Stimulated activated CD8-positive, alpha-beta memory T cell treated with anti-CD3 and anti-CD28 coated beads, Interleukin-4, amount 100 ng/mL, for 1 hour (primary cell): Measurements from ENCODE around the gene OMP.

Source experiments
- DNase-seq, 2 donors: peaks; one replicate each; pipeline ENCODE4 v3.0.0-alpha.2; 2020; ENCODE audit warnings: low read depth in 2 of 2, low spot score in 1 of 2

Gene OMP

DNA sequence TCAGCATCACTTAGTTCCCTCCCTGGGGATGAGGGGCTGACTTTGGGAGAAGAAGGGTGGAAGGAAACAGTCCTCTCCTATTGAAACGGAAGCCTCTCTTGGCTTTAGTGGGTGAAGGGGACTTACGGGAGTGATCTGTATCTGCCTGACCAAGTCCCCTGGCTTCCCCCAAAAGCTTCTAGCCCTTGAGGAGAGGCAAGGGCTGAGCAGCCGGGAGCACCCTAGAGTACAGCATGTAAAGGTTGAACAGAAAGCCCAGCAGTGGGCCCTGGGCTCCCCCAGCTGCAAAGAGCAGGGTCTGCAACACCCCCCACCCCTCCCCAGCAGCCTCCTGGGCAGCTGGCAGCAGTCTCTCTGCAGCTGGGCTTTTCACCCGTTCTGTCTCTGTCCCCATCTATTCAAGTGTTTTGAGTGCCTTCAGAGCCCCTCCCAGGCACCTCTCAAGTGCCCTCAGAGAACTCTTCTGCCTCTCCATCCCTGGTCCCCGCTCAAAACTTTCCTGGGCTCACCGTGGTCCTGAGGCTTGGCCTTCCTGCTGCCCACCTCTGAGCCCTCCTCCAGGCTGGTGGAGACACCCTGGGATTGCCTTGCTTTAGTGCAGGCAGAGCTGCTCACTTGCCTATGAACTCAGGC, 33.2 kb upstream of the OMP start:
- DNase-seq = no peak

DNA sequence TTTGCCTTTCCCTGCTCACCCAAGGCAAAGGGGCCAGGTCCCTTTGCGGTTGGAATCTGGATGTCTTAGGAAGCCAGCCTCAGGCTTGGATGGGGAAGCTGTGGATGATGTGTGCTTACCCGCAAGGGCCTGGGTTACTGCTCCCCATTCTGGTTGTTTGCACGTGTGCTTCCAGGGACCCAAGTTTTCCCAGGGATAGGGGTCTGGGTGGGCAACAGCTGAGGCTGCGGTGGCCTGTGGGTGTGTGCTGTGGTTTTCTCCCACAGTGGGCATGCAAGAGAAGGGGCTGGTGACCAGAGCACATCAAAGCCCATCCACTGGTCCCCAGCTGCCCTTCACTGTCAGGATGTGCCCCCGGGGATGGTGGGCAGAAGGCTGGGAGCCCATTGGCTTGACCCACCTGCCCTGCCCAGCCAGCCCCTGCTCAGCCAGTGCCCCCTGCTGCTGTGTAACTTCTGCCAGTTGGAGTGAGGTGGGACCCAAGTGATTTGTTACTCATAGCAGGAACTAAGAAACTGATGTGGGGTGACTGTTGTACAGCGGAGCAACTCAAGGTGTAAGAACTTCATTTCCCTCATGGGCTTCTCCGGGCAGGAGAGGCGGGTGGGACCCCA, 32.6 kb upstream of the OMP start:
- DNase-seq = no peak

DNA sequence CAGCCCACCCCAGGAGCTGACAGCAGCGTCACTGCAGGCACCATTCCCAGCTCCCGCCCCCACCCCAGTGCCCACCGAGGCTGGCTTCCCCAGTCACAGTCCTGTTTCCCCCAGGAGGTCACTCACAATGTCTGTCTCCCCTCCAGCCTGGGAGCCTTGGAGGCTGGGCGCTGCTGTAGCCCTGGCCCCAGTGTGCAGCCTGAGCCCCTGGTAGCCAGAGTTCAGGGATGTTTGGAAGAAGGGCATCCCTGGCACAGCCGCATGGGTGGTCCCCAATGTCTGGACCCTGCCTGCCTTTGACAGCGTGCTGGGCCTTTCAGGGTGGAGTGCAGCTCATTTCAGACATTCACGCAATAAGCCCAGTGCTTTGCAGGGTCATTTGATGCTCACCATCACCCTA, 31.6 kb upstream of the OMP start:
- DNase-seq = no peak

DNA sequence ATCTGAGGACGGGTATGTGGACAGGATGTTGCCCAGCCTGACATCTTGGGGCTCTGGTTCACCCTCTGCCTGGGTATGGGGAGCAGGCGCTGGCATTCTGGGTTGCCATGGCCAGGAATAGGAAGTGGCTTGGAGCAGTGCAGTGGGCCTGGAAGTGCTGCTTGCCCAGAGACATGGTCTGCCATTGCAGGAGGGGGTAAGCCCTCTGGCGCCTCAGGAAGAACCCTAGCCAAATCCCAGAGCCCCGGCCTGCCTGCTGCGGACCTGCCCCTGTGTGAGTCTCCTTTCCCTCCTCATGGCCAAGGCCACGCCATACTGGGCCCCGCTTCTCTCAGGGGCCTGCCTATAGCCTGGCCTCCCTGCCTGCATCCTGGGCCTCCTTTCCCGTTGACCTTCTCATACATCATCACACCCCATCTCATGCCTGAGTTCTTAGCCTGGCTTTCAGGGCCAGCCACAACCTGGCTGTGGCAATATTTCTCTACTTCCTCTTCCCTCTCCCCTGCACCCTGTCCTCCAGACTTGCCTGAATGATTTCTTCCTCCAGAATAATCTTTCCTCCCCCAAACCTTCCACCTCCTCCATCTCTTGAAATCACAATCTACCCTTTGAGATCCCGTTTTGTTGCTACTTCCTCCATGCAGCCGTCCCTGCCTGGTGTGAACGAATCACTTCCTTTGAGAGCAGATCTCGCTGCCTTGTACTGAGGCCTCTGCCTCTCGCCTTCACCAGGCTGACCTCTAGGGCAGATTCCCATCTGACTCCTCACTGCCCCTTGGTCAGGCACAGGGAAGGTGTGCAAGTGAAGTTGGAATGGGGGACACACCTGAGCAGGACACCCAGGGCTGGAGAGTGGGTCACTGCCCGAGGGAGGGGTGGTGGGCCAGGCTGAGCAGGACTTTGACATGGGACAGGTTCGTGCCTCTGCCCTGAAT, 30.7 kb upstream of the OMP start:
- no peak for DNase-seq

DNA sequence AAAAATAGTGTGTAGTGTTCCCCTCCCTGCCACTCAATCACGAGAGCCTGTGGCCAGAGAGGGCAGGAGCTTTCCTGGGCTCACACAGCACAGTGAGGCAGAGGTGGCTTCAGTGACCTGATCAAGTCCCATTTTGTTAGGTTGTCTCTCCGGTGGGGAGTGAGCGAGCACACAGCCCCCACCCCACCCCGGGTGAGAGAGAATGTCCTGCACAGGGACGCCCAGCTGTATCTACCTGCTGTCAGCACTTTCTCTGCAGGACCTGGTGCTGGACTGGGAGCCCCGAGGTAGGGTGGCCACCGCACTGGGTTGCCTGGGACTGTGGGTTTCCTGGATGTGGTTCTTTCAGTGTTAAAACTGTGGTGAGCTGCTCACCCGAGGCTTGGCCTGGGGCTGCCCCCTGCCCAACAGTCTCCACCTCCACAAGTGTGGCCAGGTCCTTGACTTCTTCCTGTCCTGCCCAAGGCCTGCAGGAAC, 29.8 kb upstream of the OMP start:
- DNase-seq = no peak

DNA sequence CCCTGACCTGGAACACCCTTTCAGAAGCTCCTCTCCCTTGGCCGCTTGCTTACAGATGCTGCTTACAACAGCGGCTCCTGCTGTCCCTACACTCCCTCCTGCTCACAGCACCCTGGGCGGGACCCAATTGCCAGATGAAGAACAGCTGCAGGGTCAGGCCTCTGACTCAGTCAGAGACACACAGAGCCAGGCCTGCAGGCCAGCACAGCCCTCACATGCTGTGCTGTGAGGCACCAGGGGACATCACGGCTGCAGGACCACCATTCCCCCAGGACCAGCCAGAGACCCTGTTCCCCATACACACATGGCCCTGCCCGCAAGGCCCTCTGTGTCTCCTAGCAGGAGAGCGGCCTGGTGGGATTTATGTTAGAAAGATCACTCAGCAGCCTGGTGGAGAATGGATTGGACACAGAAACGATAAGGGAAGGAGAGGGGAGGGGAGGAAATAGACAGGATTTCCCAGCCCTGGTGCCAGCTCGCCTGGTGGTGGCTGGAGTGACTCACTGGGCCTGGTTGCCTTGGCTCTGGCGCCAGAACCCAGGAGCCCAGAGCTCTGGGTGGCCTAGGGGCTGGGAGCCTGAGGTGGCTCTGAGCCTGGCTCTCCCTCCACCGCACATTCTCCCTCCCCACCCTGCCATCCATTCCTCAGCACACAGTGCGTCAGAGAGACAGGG, 29.2 kb upstream of the OMP start:
- DNase-seq = no peak

DNA sequence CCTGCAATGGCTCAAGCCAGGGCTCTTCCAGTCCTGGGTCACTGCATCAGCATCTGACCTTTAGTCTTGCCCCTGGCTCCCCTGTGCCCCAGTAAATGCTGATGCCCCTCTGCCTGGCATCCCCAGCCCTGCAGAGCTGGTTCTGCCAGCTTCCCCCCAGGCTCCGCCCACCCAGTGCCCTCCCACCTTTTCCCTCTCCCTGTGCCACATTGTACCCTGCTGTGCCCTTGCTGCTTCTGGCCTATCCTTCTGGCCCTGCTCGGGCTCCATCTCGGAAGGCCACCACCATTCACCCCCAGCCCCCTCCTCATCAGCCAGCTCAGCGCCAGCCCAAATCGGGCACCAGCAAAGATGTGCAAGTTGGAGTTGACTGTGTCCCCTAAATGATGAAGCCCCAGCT, 28.4 kb upstream of the OMP start:
- DNase-seq = no peak

DNA sequence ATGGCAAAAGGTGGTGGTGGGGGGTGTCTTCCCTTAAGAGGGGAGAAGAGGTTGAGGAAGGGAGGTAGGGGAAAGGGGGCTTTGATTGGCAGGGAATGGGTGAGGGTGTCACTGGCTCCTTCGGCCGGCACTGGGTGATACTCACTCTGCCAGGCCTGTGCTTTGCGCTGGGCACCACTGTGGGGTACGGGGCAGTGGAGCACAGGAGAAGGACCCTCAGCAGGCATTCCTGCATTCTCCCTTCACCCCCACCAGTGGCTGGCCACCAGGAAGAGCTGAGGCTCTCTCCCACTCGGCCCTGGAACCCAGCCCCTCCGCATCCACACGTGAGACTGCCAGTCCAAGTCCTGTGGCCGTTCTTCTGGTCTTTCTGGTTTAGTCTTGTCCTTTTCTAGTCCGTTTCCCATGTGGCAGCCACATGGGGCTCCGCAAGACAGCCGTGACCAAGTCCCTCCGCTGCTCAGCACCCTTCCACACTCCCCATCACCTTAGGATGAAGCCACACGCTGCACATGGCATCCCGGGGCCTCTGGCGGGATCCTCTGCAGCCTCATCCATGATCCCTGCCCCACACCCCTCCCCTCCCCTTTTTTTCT, 27.9 kb upstream of the OMP start:
- no peak for DNase-seq

DNA sequence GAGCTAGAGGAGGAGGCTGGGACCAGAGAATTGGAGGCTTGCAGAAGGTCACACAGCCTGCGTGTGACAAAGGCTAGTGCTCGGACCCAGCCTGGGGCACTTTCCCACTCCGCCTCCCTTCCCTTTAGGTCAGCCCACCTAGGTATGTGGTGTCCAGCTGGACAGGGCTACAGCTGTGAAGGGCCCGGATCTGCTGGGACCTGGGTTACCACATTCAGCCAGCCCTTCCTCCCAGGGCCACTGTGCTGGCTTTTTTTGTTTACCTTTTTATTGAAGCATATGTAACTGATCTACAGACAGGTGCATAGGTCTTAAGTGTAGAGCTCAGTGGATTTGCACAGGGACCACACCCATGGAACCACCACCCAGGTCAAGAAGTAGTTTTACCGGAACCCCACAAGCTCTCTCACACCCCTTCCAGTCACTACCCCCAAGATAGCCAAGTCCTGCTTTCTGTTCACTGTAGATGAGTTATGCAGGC, 27.2 kb upstream of the OMP start:
- no peak for DNase-seq

DNA sequence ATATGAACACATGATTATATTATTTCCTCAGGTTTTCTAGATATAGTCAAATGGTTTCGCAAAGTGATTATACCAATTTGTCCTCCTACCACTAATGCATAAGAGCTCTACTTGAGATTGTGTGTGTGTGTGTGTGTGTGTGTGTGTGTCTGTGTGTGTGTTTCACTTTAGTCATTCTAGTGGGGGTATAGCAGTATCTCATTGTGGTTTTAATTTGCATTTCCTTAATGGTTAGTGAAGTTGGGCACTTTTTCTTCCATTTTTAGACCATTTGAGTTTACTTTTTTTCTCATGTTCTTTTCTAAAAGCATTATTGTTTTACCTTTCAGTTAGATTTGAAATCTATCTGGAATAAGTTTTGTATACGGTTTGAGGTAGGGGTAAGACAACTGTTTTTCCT, 23.0 kb upstream of the OMP start:
- no peak for DNase-seq

DNA sequence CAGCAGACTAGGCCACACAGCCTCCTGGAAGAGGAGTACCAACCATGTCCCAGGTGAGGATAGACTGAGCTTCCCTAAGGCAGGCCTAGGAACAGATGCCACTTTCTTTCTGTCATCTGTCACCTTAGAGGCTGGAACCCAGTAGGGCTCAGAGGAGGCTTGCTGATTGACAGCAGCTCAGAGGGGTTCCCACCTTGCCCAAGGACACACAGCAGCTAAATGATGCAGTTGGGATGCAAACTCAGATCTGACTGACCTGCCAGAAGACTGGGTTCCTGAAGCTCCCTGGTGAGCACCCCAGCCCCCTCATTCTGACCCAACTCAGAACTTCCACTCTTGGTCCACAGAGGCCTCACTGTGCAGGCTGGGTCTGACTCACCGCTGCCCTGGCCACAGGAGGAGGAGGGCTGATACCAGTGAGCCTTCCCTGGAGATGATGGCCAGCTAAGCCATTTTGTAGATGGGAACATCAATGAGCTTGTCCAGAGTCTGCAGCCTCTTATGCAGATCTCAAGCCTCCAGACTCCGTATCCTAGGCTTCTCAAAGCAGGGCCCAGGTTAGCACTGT, 21.9 kb upstream of the OMP start:
- DNase-seq = no peak

DNA sequence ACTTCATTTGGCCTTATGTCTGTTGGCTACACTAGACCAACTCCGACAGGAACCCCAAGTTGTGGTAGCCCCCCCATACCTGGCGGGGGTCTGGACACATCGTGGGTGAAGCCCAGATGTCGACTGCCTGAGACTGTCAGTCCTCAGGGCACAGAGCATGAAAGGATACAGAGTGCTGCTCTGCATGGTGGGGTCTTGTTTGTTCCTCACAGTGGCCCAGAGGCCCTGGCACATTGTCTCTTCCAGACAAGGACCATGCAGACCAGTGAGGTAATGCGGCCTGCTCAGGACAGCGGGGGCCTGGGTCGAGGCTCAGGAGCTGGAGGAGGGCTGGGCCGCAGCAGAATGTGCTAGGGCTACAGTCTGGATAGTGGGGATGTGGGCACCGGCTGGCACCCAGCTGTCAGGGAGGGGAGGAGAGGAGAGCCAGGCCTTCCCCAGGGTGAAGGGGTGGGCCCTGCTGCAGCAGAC, 21.2 kb upstream of the OMP start:
- DNase-seq = no peak

DNA sequence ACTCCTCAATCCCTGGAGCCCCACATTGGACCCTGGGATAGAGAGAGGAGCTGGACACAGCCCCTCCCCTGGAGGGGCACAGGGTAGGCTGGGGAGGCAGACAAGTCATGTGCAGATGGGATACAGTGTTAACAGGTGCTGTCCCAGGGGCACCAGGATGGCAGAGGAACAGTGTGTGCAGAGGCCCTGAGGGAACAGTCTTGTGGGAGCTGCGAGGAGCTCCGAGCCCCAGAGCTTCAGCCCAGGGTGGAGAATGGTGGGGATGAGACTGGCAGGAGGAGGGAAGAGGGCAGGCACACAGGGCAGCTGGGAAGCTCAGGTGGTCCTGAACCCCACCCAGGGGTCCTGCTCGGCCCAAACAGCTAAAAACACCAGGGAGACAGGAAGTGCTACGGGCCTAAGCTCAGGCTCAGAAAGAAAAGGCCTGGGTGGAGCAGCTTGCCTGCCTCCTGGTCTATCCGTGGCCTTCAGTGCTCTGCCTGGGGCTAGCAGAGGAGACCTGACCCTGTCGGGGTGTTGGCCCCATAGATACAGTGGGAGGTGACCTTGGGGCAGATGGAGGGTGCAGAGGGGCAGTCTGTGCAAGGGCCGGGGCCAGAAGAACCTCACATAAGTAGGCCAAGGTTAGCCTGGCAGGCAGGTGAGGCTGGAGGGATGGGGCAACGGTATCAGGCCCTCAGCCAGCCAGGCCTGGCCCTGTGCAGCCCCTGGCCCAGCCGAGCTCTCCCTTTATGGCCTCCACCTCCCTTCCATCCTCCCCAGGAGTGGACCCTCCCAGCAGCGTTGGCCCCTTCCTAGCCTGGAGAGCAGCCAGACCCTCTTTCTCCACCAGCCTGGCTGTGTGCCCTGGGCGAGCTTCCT, 20.4 kb upstream of the OMP start:
- no peak for DNase-seq

DNA sequence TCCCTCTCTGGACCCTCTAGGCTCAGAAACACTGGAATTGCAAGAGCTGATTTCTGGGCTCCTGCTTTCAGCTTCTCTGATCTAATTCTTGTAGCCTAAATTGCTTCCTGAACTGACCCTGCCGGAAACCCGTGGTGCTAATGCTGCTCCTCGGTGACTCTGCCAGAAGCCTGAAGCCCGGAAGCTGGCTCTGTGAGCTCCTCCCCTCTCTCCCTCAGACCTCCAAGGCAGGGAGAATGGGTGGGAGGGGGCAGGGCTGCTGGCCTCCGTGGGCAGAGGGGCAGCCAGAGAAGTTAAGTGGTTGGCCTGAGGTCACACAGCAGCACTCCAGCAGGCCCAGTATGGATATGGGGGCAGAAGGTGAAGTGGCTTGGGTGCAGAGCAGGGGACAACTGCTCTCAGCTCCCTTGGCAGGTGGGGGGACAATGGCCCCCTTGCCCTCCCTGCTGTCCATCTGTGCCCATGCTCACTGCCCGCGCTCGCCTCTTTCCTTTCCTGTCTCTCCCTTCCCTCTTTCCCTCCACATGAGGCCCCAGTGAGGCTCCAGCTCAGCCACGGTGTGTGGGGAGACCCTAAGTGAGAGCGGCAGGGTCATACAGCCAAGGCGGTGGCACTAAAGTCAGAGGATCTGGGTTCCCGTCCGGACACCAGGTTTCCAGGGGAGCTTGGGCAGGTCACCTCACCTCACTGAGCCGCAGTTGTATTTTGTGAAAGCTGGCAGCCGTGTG, 19.6 kb upstream of the OMP start:
- peak in 1 of 2 donors; percentile 10 for DNase-seq

DNA sequence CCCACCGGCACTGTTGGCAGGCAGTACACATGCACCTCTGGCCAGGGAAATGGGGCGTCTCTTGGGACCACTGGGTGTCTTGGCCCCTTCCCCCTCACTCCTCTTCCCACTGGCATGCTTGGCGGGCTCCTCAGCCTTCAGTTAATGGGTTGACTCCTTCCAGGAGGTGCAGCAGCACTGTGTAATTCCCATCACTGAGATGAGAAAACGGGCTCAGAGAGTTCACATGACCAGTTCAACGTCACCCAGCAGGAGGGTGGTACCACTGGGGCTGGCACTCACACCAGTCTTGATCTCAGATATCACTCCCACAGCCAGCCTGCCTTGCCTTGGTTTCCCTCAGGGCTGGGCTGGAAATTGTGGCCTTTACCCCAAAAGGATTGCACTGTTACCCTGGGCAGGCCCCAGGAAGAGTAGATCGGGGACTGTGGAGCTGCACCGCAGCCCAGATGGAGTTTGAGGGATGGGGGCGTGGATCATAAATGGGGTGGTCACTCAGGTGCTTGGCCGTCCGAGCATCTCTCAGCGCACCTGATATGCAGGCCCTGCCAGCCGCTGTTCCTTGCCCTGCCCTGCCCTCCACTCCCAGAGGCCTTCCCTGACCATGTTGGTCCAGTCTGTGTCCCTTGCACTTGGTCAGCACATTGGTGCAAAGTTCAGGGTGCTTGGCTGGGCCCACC, 18.9 kb upstream of the OMP start:
- DNase-seq = no peak

DNA sequence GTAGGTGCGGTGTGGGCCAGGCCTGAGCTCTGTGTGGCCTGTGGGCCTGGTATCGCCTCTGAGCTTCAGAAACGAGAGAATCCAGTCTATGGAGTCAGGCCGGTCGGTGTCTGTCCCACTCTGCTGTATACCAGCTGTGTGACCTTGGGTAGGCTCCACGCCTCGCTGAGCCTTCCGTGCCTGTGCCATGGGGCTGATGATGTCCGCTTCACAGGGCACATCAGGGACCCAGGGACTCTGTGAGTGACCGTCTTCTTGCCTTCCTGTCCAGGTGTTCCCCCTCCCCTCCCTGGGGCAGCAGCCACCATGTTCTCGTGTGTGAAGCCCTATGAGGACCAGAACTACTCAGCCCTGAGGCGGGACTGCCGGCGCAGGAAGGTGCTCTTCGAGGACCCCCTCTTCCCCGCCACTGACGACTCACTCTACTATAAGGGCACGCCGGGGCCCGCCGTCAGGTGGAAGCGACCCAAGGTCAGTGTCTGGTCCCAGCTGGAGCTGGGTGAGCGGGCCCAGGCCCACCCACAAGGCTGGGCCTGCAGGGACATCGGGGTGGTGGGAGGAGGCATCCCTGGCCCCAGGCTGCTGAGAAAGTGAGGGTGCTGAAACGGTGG, 18.0 kb upstream of the OMP start:
- no peak for DNase-seq

DNA sequence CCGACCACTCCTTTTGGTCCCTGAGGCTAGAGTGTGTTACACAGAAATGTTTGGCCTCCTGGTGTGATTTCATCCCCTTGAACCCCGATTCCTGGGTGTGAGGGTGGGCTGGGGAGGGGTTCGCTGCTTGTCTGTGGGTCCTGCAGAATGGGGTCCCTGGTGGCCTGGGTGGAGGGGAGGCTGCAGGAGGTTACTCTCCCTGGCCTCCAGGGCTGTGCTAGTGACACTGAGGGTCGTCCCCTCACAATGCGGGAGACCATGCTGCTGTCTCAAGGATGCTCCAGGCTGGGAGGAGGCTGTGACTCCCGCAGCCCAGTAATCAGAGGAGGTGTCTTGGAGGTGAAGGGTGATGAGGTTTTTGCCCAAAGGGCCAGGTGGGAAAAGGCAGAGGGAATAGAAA, 17.0 kb upstream of the OMP start:
- no peak for DNase-seq
